Suprapubic skin (tissue), 4 donors: ENCODE data around the gene ZNF77.

Source experiments
- EP300 ChIP-seq: sonication (generic); formaldehyde crosslinking; IDR thresholded peaks from one replicate; pipeline ENCODE4 v1.6.1; 2017; ENCODE audit warnings: antibody characterized with exemption
- POLR2A ChIP-seq, 2 donors: fragments of 450-650 bp; IDR thresholded peaks; one replicate each; pipeline ENCODE4 v1.6.1; 2017; ENCODE audit warnings: antibody characterized with exemption in 2 of 2, mild to moderate bottlenecking in 2 of 2, moderate library complexity in 2 of 2
- POLR2AphosphoS5 ChIP-seq, 3 donors: sonication (generic); formaldehyde crosslinking; IDR thresholded peaks; one replicate each; pipeline ENCODE4 v1.6.1; 2017; ENCODE audit warnings: antibody characterized with exemption in 3 of 3
- TF ChIP-seq, protein P1 (sequence below), 2 donors: fragments of 200-600 bp in 1 of 2; fragments of 450-650 bp in 1 of 2; sonication (generic) in 1 of 2; IDR thresholded peaks; one replicate each; pipeline ENCODE4 v1.5.1; 2016 to 2019; ENCODE audit warnings: antibody characterized with exemption in 2 of 2, mild to moderate bottlenecking in 1 of 2, moderate library complexity in 1 of 2

- TF ChIP-seq POLR2AphosphoS5 (IDR thresholded peaks at IDR 0.05), result no peak
- TF ChIP-seq, protein P1, sequence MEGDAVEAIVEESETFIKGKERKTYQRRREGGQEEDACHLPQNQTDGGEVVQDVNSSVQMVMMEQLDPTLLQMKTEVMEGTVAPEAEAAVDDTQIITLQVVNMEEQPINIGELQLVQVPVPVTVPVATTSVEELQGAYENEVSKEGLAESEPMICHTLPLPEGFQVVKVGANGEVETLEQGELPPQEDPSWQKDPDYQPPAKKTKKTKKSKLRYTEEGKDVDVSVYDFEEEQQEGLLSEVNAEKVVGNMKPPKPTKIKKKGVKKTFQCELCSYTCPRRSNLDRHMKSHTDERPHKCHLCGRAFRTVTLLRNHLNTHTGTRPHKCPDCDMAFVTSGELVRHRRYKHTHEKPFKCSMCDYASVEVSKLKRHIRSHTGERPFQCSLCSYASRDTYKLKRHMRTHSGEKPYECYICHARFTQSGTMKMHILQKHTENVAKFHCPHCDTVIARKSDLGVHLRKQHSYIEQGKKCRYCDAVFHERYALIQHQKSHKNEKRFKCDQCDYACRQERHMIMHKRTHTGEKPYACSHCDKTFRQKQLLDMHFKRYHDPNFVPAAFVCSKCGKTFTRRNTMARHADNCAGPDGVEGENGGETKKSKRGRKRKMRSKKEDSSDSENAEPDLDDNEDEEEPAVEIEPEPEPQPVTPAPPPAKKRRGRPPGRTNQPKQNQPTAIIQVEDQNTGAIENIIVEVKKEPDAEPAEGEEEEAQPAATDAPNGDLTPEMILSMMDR (IDR thresholded peaks at IDR 0.05), result no peak
- TF ChIP-seq POLR2A (IDR thresholded peaks at IDR 0.05), result no peak
- no peak for TF ChIP-seq EP300
Observed at GRCh38 chr19:2963122-2963521, 18.4 kb upstream of the ZNF77 start.
